ENCODE data around the gene FRMD4A.
"Not testable (repeated sequence)": the region's sequence is repeated elsewhere in the genome, so short reads cannot be mapped to it uniquely, and the experiment has no call there.

The FRMD4A gene

GRCh38 chr10:13801907-13802288 lies 528.8 kb downstream of the FRMD4A start:
- DNase-seq: no peak

- DNase-seq: no peak
Measured at GRCh38 chr10:13801156-13801906, 529.4 kb downstream of the FRMD4A start.

- DNase-seq: no peak
Measured at GRCh38 chr10:13797164-13797563, 533.6 kb downstream of the FRMD4A start.

- no peak for DNase-seq
Measured at GRCh38 chr10:13795653-13796555, 534.8 kb downstream of the FRMD4A start.

- no peak for DNase-seq
Measured at GRCh38 chr10:13794992-13795612, 535.6 kb downstream of the FRMD4A start.

- no peak for DNase-seq
Measured at GRCh38 chr10:13792006-13792405, 538.7 kb downstream of the FRMD4A start.

- no peak for DNase-seq
Measured at GRCh38 chr10:13791483-13791882, 539.2 kb downstream of the FRMD4A start.

- DNase-seq: no peak
Measured at GRCh38 chr10:13790196-13790595, 540.5 kb downstream of the FRMD4A start.

- DNase-seq: no peak
Measured at GRCh38 chr10:13789448-13789829, 541.3 kb downstream of the FRMD4A start.

GRCh38 chr10:13788711-13789447 lies 541.8 kb downstream of the FRMD4A start:
- DNase-seq: peak; percentile 62

- DNase-seq: peak; percentile 30
Measured at GRCh38 chr10:13788320-13788600, 542.5 kb downstream of the FRMD4A start.

GRCh38 chr10:13787015-13787421 lies 543.7 kb downstream of the FRMD4A start:
- peak; percentile 40 for DNase-seq

GRCh38 chr10:13784067-13784466 lies 546.7 kb downstream of the FRMD4A start:
- peak; percentile 45 for DNase-seq

- DNase-seq: no peak
Measured at GRCh38 chr10:13779748-13780147, 551.0 kb downstream of the FRMD4A start.

GRCh38 chr10:13778693-13778960 lies 552.1 kb downstream of the FRMD4A start:
- DNase-seq: not testable (repeated sequence)

- DNase-seq: peak; percentile 63
Measured at GRCh38 chr10:13776861-13777311, 553.8 kb downstream of the FRMD4A start.

GRCh38 chr10:13775786-13776775 lies 554.6 kb downstream of the FRMD4A start:
- peak; percentile 90 for DNase-seq

- no peak for DNase-seq
Measured at GRCh38 chr10:13774303-13774893, 556.3 kb downstream of the FRMD4A start.

- DNase-seq: peak; percentile 35
Measured at GRCh38 chr10:13773496-13774170, 557.1 kb downstream of the FRMD4A start.

- no peak for DNase-seq
Measured at GRCh38 chr10:13773043-13773442, 557.7 kb downstream of the FRMD4A start.

GRCh38 chr10:13771992-13772391 lies 558.7 kb downstream of the FRMD4A start:
- DNase-seq: no peak

All from fibroblast of skin of right biceps (primary cell).